WTC11 (cell line): ENCODE data around the gene TAS2R43. TPM values are rescaled to one million over a fixed set of nuclear protein-coding genes. Genes with fewer than 3 reads are reported as not detected.
"Not testable (repeated sequence)": the region's sequence is repeated elsewhere in the genome, so short reads cannot be mapped to it uniquely, and the experiment has no call there.

ENCODE experiments used
- ATAC-seq: fragments of 200-7000 bp; cut with Tn5 transposase; 2 replicates; pipeline ENCODE4 v1.10.0; 2021; ENCODE audit warnings: mild to moderate bottlenecking, moderate library complexity
- CTCF ChIA-PET: fragments of 300-600 bp; sonication (Branson Sonifier 250); formaldehyde crosslinking; loops from one replicate; lab custom pipeline; 2021; ENCODE audit warnings: antibody characterized with exemption; lab: Charles Lee
- POLR2A ChIA-PET: fragments of 350-600 bp; sonication (Branson Sonifier 250); formaldehyde crosslinking; loops from one replicate; lab custom pipeline; 2021; ENCODE audit warnings: antibody characterized with exemption; lab: Charles Lee
- DNase-seq: peaks from one replicate; pipeline ENCODE4 v3.0.0; 2021; ENCODE audit warnings: low spot score
- H3K27ac Mint-ChIP-seq: 2 replicates; pipeline ENCODE4 v1.8.0; 2021; ENCODE audit warnings: mixed read lengths
- H3K27me3 Mint-ChIP-seq: 2 replicates; pipeline ENCODE4 v1.8.0; 2021; ENCODE audit warnings: low read depth, mild to moderate bottlenecking, moderate library complexity, mixed read lengths
- H3K36me3 Mint-ChIP-seq: 2 replicates; pipeline ENCODE4 v1.8.0; 2021; ENCODE audit warnings: mixed read lengths
- H3K4me1 Mint-ChIP-seq: 2 replicates; pipeline ENCODE4 v1.8.0; 2022; ENCODE audit warnings: mixed read lengths
- H3K4me3 Mint-ChIP-seq: 2 replicates; pipeline ENCODE4 v1.8.0; 2021; ENCODE audit warnings: mild to moderate bottlenecking, moderate library complexity, mixed read lengths
- H3K9me3 Mint-ChIP-seq: 2 replicates; pipeline ENCODE4 v1.8.0; 2021; ENCODE audit warnings: mixed read lengths
- FOXP4 ChIP-seq: sonication (generic); formaldehyde crosslinking; IDR thresholded peaks from 2 replicates; pipeline ENCODE4 v1.8.0; 2022; ENCODE audit warnings: mild to moderate bottlenecking, missing genetic modification reagents
- IRF2 ChIP-seq: sonication (generic); formaldehyde crosslinking; IDR thresholded peaks from 2 replicates; pipeline ENCODE4 v1.8.0; 2022; ENCODE audit warnings: low read depth, missing genetic modification reagents, borderline replicate concordance
- ZNF416 ChIP-seq: fragments of 250-450 bp; sonication (Bioruptor Pico); IDR thresholded peaks from 2 replicates; pipeline ENCODE4 v1.9.0; 2021; ENCODE audit warnings: mild to moderate bottlenecking, inconsistent platforms
- ZSCAN18 ChIP-seq: fragments of 250-450 bp; sonication (Bioruptor Pico); IDR thresholded peaks from 2 replicates; pipeline ENCODE4 v2.1.2; 2022; ENCODE audit warnings: mild to moderate bottlenecking, moderate library complexity
- total RNA-seq: library from RNA; stranded (reverse); gene quantifications from 3 replicates; pipeline ENCODE4 v1.2.3, GENCODE V29; 2021

Gene TAS2R43
- total RNA-seq, 1 experiment from 2014 or later: 0.28 TPM

GRCh38 chr12:11059041-11059440 lies 33.1 kb downstream of the TAS2R43 start:
- Mint-ChIP-seq H3K4me1 (peaks cover 4% of the 10 kb centered on the region; the same call in 1 of the 2 replicates), H3K27me3 (no peaks in the 10 kb centered on the region), H3K4me3 (no peak overlapping the region), H3K36me3 (no peaks in the 10 kb centered on the region; the same call in 1 of the 2 replicates), H3K9me3 (peaks cover 6% of the 10 kb centered on the region), H3K27ac (0 out of 2 replicates have a peak overlapping the region, but pooled peaks have one; percentile 44)
- ATAC-seq (no peak), DNase-seq (no peak)
- no peak for TF ChIP-seq IRF2 (CRISPR knock-in tag)
- TF ChIP-seq, all 79 proteins: peak for 0
- ChIA-PET POLR2A (no interaction called here), CTCF (no interaction called here)

GRCh38 chr12:11055306-11055705 lies 36.8 kb downstream of the TAS2R43 start:
- Mint-ChIP-seq H3K4me1 (no peaks in the 10 kb centered on the region), H3K27me3 (no peaks in the 10 kb centered on the region), H3K4me3 (no peak overlapping the region), H3K36me3 (peaks cover 33% of the 10 kb centered on the region), H3K9me3 (peaks cover 41% of the 10 kb centered on the region), H3K27ac (no peak overlapping the region)
- DNase-seq (no peak), ATAC-seq (no peak)
- TF ChIP-seq ZNF416 (CRISPR knock-in tag) (no peak), ZSCAN18 (CRISPR knock-in tag) (no peak), FOXP4 (CRISPR knock-in tag) (no peak)
- ChIA-PET POLR2A (no interaction called here), CTCF (no interaction called here)

- ATAC-seq, POLR2A ChIA-PET, H3K4me3 Mint-ChIP-seq, DNase-seq, CTCF ChIA-PET, H3K27ac Mint-ChIP-seq, H3K27me3 Mint-ChIP-seq, H3K4me1 Mint-ChIP-seq: not testable (repeated sequence)
- Mint-ChIP-seq H3K9me3 (peaks cover 50% of the 10 kb centered on the region), H3K36me3 (peaks cover 66% of the 10 kb centered on the region)
These were observed 42.1 kb downstream of the TAS2R43 start for GRCh38 chr12:11049806-11050531.

- H3K27me3 Mint-ChIP-seq, H3K27ac Mint-ChIP-seq, ATAC-seq, H3K4me1 Mint-ChIP-seq, POLR2A ChIA-PET, DNase-seq, CTCF ChIA-PET, H3K4me3 Mint-ChIP-seq: not testable (repeated sequence)
- peaks cover 39% of the 10 kb centered on the region for H3K36me3 Mint-ChIP-seq
- H3K9me3 Mint-ChIP-seq: peaks cover 22% of the 10 kb centered on the region
These were observed 50.7 kb downstream of the TAS2R43 start for GRCh38 chr12:11041366-11041765.

Other genes starting within 250 kb of the TAS2R43 start
- gene PRR4, start 242.8 kb downstream of the TAS2R43 start, total RNA-seq: 0.87 to 2.7 TPM (median 1.6 TPM) in 3 replicates
- gene PRH1, start 208.1 kb downstream of the TAS2R43 start, total RNA-seq: 6.7 to 15.1 TPM (median 8.1 TPM) in 3 replicates
- 0.37 to 0.62 TPM (median 0.37 TPM) in 3 replicates for gene TAS2R13, start 182.8 kb downstream of the TAS2R43 start, total RNA-seq
- 0.52 TPM in 1 of 3 replicates, not detected in the others for gene PRH2, start 163.1 kb downstream of the TAS2R43 start, total RNA-seq
- gene TAS2R14, start 153.1 kb downstream of the TAS2R43 start, total RNA-seq: 1.1 to 1.3 TPM (median 1.1 TPM) in 3 replicates
- 0.25 to 0.73 TPM (median 0.59 TPM) in 3 replicates for gene TAS2R50, start 105.4 kb downstream of the TAS2R43 start, total RNA-seq
- gene TAS2R20, start 94.0 kb downstream of the TAS2R43 start, total RNA-seq: 0.73 to 0.81 TPM (median 0.73 TPM) in 3 replicates
- gene TAS2R19, start 69.7 kb downstream of the TAS2R43 start, total RNA-seq: 1.0 to 1.4 TPM (median 1.1 TPM) in 3 replicates
- gene TAS2R31, start 60.9 kb downstream of the TAS2R43 start, total RNA-seq: 1.2 to 2.0 TPM (median 1.9 TPM) in 3 replicates
- gene TAS2R46, start 30.0 kb downstream of the TAS2R43 start, total RNA-seq: 0.44 to 0.85 TPM (median 0.69 TPM) in 3 replicates
- gene TAS2R30, start 42.3 kb upstream of the TAS2R43 start, total RNA-seq: 1.2 to 1.7 TPM (median 1.4 TPM) in 3 replicates
- 11.8 to 12.3 TPM (median 12.2 TPM) in 3 replicates for gene SMIM10L1, start 78.9 kb upstream of the TAS2R43 start, total RNA-seq
- gene TAS2R42, start 94.6 kb upstream of the TAS2R43 start, total RNA-seq: not detected in 3 replicates
- 0.77 to 1.2 TPM (median 1.2 TPM) in 3 replicates for gene PRB3, start 177.4 kb upstream of the TAS2R43 start, total RNA-seq
- gene PRB4, start 218.1 kb upstream of the TAS2R43 start, total RNA-seq: not detected in 3 replicates